Pancreas (tissue), 10 donors: ENCODE data around the gene FAM169A. TPM values are rescaled to one million over a fixed set of nuclear protein-coding genes. Genes with fewer than 3 reads are reported as not detected.

Experiments used
- ATAC-seq, 4 donors: fragments of 200-7000 bp; cut with Tn5 transposase; one replicate each; pipeline versions ENCODE4 v1.8.0 to v1.9.1; 2020; ENCODE audit warnings: mild to moderate bottlenecking in 4 of 4, moderate library complexity in 4 of 4
- DNase-seq, 6 donors: peaks; one replicate each; pipeline ENCODE4 v3.0.0-alpha.2; 2020
- FAIRE-seq: peaks from 2 replicates; lab custom pipeline; 2012; peaks lifted over from hg19 to GRCh38; lab: Jason Lieb, UNC
- H3K27ac ChIP-seq, 4 donors: fragments of 200-600 bp; sonication (generic); 1 replicate in 3 of 4; 2 replicates in 1 of 4; pipeline versions ENCODE4 v1.5.0 to v1.8.0; 2020
- H3K27me3 ChIP-seq, 4 donors: fragments of 200-600 bp; one replicate each; pipeline ENCODE4 v1.8.0; 2021
- H3K36me3 ChIP-seq, 3 donors: fragments of 200-600 bp; sonication (generic) in 1 of 3; one replicate each; pipeline versions ENCODE4 v1.5.0 to v1.8.0; 2020 to 2021
- H3K4me1 ChIP-seq, 3 donors: fragments of 200-600 bp; one replicate each; pipeline ENCODE4 v1.8.0; 2021
- H3K4me3 ChIP-seq, 4 donors: fragments of 200-600 bp; sonication (generic) in 2 of 4; one replicate each; pipeline versions ENCODE4 v1.5.0 to v1.8.0; 2020 to 2021
- H3K9me3 ChIP-seq, 4 donors: fragments of 200-600 bp; one replicate each; pipeline ENCODE4 v1.8.0; 2021
- WGBS, 2 donors: extraction: QIAGEN DNeasy Blood & Tissue Kit; methylation state at CpG; one replicate each; pipeline ENCODE4 v1.1.7; 2013; 5-methylcytosine and 5-hydroxymethylcytosine counted together
- intact Hi-C, 3 donors: fragments of 100-400 bp; cut with DNase I; formaldehyde crosslinking; loops; one replicate each; pipeline versions ENCODE4 v1.11.1 to v1.14.2; 2022
- polyA plus RNA-seq, 2 donors: library from polyadenylated mRNA; stranded (reverse); fragments of 200-250 nt; gene quantifications; one replicate each; pipeline ENCODE4 v1.2.3, GENCODE V29; 2013
- total RNA-seq, 6 donors: library from RNA; stranded (reverse); fragmentation: NEBNext Ultra II Directional in 4 of 6; extraction: Animal tissue kit (Norgen Biotek cat#: 25700) in 4 of 6; gene quantifications; one replicate each; pipeline versions ENCODE4 v1.2.1 to v1.2.4, GENCODE V29; 2021 to 2023
- TF ChIP-seq, protein P1 (sequence below), 4 donors: fragments of 200-600 bp; sonication (generic) in 3 of 4; IDR thresholded peaks; one replicate each; pipeline versions ENCODE4 v1.5.0 to v1.8.0; 2021; ENCODE audit warnings: antibody characterized with exemption in 4 of 4
- donor health status: healthy with polysubstance abuse.
- donor health status: DM: no; HTN: no; CAD: no; lungs with moderate emphysema.
- donor health status: DM: no; HTN: no; CAD: no.
- donor health status: control.
- donor health status: control.
- donor health status: Bipolar disorder and iron deficiency.
- donor health status: DM: yes; HTN: yes; CAD: no.
- donor health status: DM: no; HTN: no; CAD: no.
- donor health status: DM: no; HTN: no; CAD: no.
- donor health status: DM: yes; HTN: yes; CAD: no.

FAM169A gene
- total and polyA plus RNA-seq, 8 donors: 0.28 to 2.4 (median 1.6) TPM

DNA sequence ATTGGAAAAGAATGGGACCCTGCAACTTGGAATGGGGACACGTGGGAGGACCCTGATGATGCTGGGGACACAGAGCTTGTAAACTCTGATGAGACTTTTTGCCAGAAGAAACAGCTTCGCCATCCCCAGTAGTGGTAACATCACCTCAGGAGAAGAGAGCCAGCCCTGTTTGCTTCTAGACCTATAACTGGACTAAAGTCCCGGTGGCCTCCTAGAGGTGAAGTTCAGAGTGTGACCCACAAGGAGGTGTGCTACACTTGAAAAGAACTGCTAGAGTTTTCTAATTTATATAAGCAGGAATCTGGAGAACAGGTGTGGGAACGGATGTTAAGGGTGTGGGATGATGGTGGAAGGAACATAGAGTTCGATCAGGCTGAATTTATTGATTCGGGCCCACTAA lies 79.3 kb downstream of the FAM169A start:
- WGBS, 2 donors: 79 to 86% methylated on average over 6 of the region's 6 CpGs
- intact Hi-C loops: no loop called here
- no peak for FAIRE-seq

DNA sequence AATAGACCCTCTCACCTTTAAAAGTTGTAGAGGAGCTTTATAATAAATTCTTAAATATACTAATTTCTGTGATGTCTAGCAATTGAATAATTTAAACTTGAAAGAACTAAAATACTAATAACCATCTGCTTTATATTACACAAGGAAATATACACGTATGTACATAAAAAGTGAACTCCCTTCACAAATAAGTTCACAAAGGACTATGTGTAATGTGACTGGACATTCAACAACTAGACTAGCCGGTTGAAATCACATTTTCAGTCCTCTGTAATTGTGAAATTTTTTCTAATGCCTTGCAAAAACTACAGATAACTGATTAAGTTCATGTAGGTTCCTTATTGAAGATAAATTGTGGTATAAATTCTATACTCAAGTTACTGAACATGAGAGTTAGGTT lies 87.6 kb downstream of the FAM169A start:
- FAIRE-seq (peak; percentile 23), ATAC-seq (no peak), DNase-seq (no peak)
- H3K4me1 ChIP-seq: no peaks in the 10 kb centered on the region
- H3K4me3 ChIP-seq: no peak overlapping the region
- WGBS, 2 donors: 76 to 79% methylated on average over 2 of the region's 2 CpGs
- H3K27me3 ChIP-seq: no peaks in the 10 kb centered on the region
- no peak overlapping the region for H3K27ac ChIP-seq
- TF ChIP-seq, protein P1, sequence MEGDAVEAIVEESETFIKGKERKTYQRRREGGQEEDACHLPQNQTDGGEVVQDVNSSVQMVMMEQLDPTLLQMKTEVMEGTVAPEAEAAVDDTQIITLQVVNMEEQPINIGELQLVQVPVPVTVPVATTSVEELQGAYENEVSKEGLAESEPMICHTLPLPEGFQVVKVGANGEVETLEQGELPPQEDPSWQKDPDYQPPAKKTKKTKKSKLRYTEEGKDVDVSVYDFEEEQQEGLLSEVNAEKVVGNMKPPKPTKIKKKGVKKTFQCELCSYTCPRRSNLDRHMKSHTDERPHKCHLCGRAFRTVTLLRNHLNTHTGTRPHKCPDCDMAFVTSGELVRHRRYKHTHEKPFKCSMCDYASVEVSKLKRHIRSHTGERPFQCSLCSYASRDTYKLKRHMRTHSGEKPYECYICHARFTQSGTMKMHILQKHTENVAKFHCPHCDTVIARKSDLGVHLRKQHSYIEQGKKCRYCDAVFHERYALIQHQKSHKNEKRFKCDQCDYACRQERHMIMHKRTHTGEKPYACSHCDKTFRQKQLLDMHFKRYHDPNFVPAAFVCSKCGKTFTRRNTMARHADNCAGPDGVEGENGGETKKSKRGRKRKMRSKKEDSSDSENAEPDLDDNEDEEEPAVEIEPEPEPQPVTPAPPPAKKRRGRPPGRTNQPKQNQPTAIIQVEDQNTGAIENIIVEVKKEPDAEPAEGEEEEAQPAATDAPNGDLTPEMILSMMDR (IDR thresholded peaks at IDR 0.05): no peak
- intact Hi-C loops: no loop called here
- no peaks in the 10 kb centered on the region for H3K9me3 ChIP-seq
- peaks cover 0 to 18% (median 8%) of the 10 kb centered on the region in 3 donors for H3K36me3 ChIP-seq

More for the DNA sequence above, 79.3 kb downstream of the FAM169A start:
- TF ChIP-seq, protein P1 (IDR thresholded peaks at IDR 0.05): no peak
- Histone ChIP-seq H3K36me3 (no peaks in the 10 kb centered on the region), H3K9me3 (no peaks in the 10 kb centered on the region), H3K4me1 (no peaks in the 10 kb centered on the region), H3K27me3 (no peaks in the 10 kb centered on the region), H3K4me3 (no peak overlapping the region), H3K27ac (no peak overlapping the region)
- DNase-seq: no peak
- ATAC-seq: no peak

DNA sequence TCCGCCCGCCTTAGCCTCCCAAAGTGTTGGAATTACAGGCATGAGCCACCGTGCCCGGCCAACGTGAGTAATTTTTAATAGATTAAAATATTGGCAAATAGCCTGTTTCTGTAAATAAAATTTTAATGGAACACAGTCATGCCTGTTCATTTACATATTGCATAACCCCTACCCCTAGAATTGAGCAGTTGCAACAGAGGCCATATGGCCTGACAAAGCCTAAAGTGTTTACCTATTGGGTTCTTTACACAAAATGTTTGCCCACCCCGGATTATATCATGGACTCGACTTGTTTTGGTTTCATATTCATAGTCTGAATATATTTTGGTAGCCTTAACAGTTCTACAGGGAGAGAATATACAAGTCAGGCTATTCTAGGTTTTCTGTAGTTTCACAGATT lies 93.8 kb downstream of the FAM169A start:
- Histone ChIP-seq H3K9me3 (no peaks in the 10 kb centered on the region), H3K36me3 (peaks cover 7 to 43% (median 16%) of the 10 kb centered on the region in 3 donors), H3K27me3 (no peaks in the 10 kb centered on the region), H3K4me3 (no peak overlapping the region), H3K27ac (no peak overlapping the region), H3K4me1 (peaks cover 6 to 9% (median 8%) of the 10 kb centered on the region in 3 donors)
- TF ChIP-seq, protein P1 (IDR thresholded peaks at IDR 0.05): no peak
- FAIRE-seq (no peak), DNase-seq (no peak), ATAC-seq (no peak)
- intact Hi-C loops: no loop called here
- 63 to 74% methylated on average over 7 of the region's 7 CpGs for WGBS, 2 donors

DNA sequence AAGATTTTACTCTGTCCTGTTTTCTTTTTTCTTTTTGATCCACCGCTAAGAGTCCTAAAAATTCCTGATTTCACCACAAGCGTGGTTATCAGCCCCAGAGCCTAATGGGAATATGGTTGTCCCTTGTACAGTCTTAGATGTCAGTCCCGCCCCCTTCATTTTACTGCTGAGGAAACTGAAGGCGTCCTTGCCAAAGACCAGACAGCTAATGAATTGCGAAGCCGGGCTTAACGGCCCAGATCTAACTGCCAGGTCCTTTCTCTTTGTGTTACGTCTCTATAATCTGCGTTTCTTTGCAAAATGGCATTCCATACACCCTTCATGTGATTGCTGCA lies 98.6 kb downstream of the FAM169A start:
- intact Hi-C loops: no loop called here
- TF ChIP-seq, protein P1 (IDR thresholded peaks at IDR 0.05): no peak
- DNase-seq (peak in 1 of 6 donors; percentile 15), FAIRE-seq (no peak), ATAC-seq (peak in 3 of 4 donors; percentile 6 to 30 (median 12))
- peak overlapping the region in 2 of 4 donors; percentile 51 to 73 for H3K27ac ChIP-seq
- no peaks in the 10 kb centered on the region for H3K9me3 ChIP-seq
- H3K4me3 ChIP-seq: peak overlapping the region; percentile 69 to 96 (median 80)
- H3K36me3 ChIP-seq: peaks cover 7 to 19% (median 9%) of the 10 kb centered on the region in 3 donors
- H3K27me3 ChIP-seq: no peaks in the 10 kb centered on the region
- H3K4me1 ChIP-seq: peaks cover 13 to 20% (median 17%) of the 10 kb centered on the region in 3 donors
- 0% methylated on average over 9 of the region's 9 CpGs for WGBS, 2 donors

DNA sequence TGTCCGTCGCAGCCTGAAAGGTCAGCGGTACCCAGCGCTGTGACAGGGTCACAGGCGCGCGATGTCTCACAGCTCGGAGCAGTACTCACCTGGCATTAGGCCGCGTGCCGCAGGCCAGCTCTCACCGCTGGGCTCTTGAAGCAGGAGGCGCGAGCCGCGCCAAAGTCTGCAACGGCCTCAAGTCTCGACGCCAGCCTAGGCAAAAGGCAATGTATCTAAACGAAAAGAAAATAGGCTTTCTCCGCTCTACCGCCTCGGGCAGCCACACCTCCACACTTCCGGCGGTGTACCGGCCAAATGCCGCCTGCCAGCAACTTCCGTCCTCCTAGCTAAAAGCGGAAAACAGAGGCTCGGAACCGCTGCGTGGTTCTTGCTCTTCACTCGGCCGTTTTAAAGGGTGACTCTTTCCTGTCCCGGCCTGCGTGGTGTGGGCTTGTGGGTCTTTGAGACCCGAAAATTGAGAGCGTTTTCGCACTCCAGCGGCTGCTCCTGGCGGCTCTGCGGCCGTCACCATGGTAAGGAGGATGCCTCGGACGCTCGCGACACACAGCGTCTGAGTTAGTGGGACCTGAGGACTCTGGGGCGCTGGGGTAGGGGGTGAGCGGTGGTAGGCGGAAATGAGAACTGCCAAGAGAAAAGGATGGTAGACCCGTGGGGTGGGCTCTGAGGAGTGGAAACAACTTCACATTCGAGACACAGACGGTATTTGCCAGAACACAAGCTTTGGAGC lies 99.2 kb downstream of the FAM169A start, which contains the start of the genes GFM2 and NSA2:
Gene GFM2, minus strand, starts transcription at position 269 of the 730 bp plus-strand sequence. CDS start 3,375 bp downstream, outside the sequence.
Gene NSA2, plus strand, starts transcription at position 401 of the 730 bp plus-strand sequence. Its CDS starts 112 bp downstream, at position 513.
- peak; percentile 99 to 100 (median 99) for ATAC-seq
- no peak for FAIRE-seq
- H3K27me3 ChIP-seq: no peaks in the 10 kb centered on the region
- H3K36me3 ChIP-seq: peaks cover 7 to 18% (median 9%) of the 10 kb centered on the region in 3 donors
- TF ChIP-seq, protein P1 (IDR thresholded peaks at IDR 0.05): no peak
- H3K9me3 ChIP-seq: no peaks in the 10 kb centered on the region
- intact Hi-C loops: no loop called here
- peak; percentile 85 to 95 (median 90) for DNase-seq
- peaks cover 13 to 20% (median 17%) of the 10 kb centered on the region in 3 donors for H3K4me1 ChIP-seq
- H3K4me3 ChIP-seq: peak within 1 kb of the TSS; percentile 69 to 96 (median 80)
- 0% methylated on average over 54 of the region's 54 CpGs for WGBS, 2 donors
- H3K27ac ChIP-seq: peak within 1 kb of the TSS in 3 of 4 donors; percentile 13 to 73 (median 51)
